SIG-M5 treated with dmso at 0.1 percent for 504 hours (cell line): ENCODE results near the gene SGK2.
A peak's percentile ranks its signal among the peaks of the same experiment; 100 is the strongest.

Source experiments
- DNase-seq: peaks from one replicate; lab custom pipeline; 2025; ENCODE audit not compliant: unreplicated experiment; lab: John Stamatoyannopoulos, UW

SGK2 gene

GRCh38 chr20:43536041-43536816 lies 22.6 kb upstream of the SGK2 start:
- DNase-seq: no peak

- DNase-seq: no peak
Observed at GRCh38 chr20:43536817-43537440, 21.9 kb upstream of the SGK2 start.

GRCh38 chr20:43537921-43538877 lies 20.6 kb upstream of the SGK2 start:
- DNase-seq: peak; percentile 60

GRCh38 chr20:43538878-43539700 lies 19.7 kb upstream of the SGK2 start:
- no peak for DNase-seq

- no peak for DNase-seq
Observed at GRCh38 chr20:43539975-43540672, 18.7 kb upstream of the SGK2 start.

GRCh38 chr20:43540673-43541060 lies 18.2 kb upstream of the SGK2 start:
- DNase-seq: no peak

- DNase-seq: no peak
Observed at GRCh38 chr20:43541214-43541613, 17.6 kb upstream of the SGK2 start.

- DNase-seq: no peak
Observed at GRCh38 chr20:43542161-43542560, 16.7 kb upstream of the SGK2 start.

GRCh38 chr20:43542674-43543073 lies 16.2 kb upstream of the SGK2 start:
- no peak for DNase-seq

GRCh38 chr20:43543138-43543537 lies 15.7 kb upstream of the SGK2 start:
- no peak for DNase-seq

- DNase-seq: no peak
Observed at GRCh38 chr20:43544501-43544900, 14.3 kb upstream of the SGK2 start.

- no peak for DNase-seq
Observed at GRCh38 chr20:43545837-43546578, 12.8 kb upstream of the SGK2 start.

- DNase-seq: no peak
Observed at GRCh38 chr20:43548273-43548880, 10.4 kb upstream of the SGK2 start.

GRCh38 chr20:43549416-43550065 lies 9.3 kb upstream of the SGK2 start:
- DNase-seq: no peak

GRCh38 chr20:43550456-43550855 lies 8.4 kb upstream of the SGK2 start:
- DNase-seq: no peak

- DNase-seq: no peak
Observed at GRCh38 chr20:43554369-43554768, 4.5 kb upstream of the SGK2 start.

- no peak for DNase-seq
Observed at GRCh38 chr20:43559147-43559987, 540 bp downstream of the SGK2 start.

GRCh38 chr20:43560974-43561373 lies 2.1 kb downstream of the SGK2 start:
- no peak for DNase-seq
